IMR-90 (cell line): ENCODE measurements around the gene ITGA2. TPM values are rescaled to one million over a fixed set of nuclear protein-coding genes. Genes with fewer than 3 reads are reported as not detected.

Experiments
- ATAC-seq: fragments of 200-7000 bp; cut with Tn5 transposase; 2 replicates; pipeline ENCODE4 v1.9.1; 2020; ENCODE audit warnings: low read depth, mild to moderate bottlenecking, moderate library complexity
- BruUV-seq: library from RNA; stranded (reverse); fragments of 400-500 nt; replicated peaks from 2 replicates; lab custom pipeline; 2021; lab: Mats Ljungman, UMichigan
- CTCF ChIA-PET: fragments of 300-600 bp; formaldehyde crosslinking; extraction: SDS; loops from one replicate; lab custom pipeline; 2021; ENCODE audit warnings: antibody characterized with exemption; lab: Yijun Ruan, JAX
- POLR2A ChIA-PET: fragments of 300-600 bp; sonication (Branson Sonifier 250); formaldehyde crosslinking; loops from one replicate; lab custom pipeline; 2022; ENCODE audit warnings: antibody characterized with exemption; ENCODE audit not compliant: unreplicated experiment; lab: Charles Lee
- DNase-seq: peaks from one replicate; pipeline ENCODE4 v3.0.0; 2013
- H2AFZ ChIP-seq: replicated peaks from 2 replicates; pipeline ENCODE3; 2013; ENCODE audit warnings: low read length, mild to moderate bottlenecking; ENCODE audit not compliant: poor library complexity
- H2AK5ac ChIP-seq: 2 replicates; pipeline ENCODE4 v1.6.1; 2013; ENCODE audit warnings: low read depth, low read length, inconsistent platforms
- H2AK9ac ChIP-seq: replicated peaks from 2 replicates; pipeline ENCODE3; 2013; ENCODE audit warnings: mild to moderate bottlenecking, low read depth, low read length, moderate library complexity; ENCODE audit not compliant: poor library complexity
- H2BK120ac ChIP-seq: 2 replicates; pipeline ENCODE4 v1.6.1; 2013; ENCODE audit warnings: low read depth, low read length, inconsistent platforms
- H2BK15ac ChIP-seq: 3 replicates; pipeline ENCODE4 v1.6.1; 2013; ENCODE audit warnings: low read depth, low read length, inconsistent platforms
- H2BK20ac ChIP-seq: 2 replicates; pipeline ENCODE4 v1.6.1; 2013; ENCODE audit warnings: low read depth, mild to moderate bottlenecking, inconsistent platforms, low read length, moderate library complexity
- H2BK5ac ChIP-seq: 2 replicates; pipeline ENCODE4 v1.6.1; 2013; ENCODE audit warnings: mild to moderate bottlenecking, low read depth, low read length, inconsistent platforms; ENCODE audit not compliant: poor library complexity, severe bottlenecking
- H3K14ac ChIP-seq: replicated peaks from 2 replicates; pipeline ENCODE4 v1.6.1; 2013; ENCODE audit warnings: low read depth, low read length, inconsistent platforms
- H3K18ac ChIP-seq: 2 replicates; pipeline ENCODE4 v1.6.1; 2013; ENCODE audit warnings: low read depth, low read length, control low read depth
- H3K23ac ChIP-seq: 2 replicates; pipeline ENCODE4 v1.6.1; 2013; ENCODE audit warnings: low read depth, low read length, inconsistent platforms
- H3K27ac ChIP-seq: 2 replicates; pipeline ENCODE4 v1.5.1; 2013; ENCODE audit warnings: mild to moderate bottlenecking, control low read depth, low read length; ENCODE audit not compliant: insufficient read depth
- H3K27me3 ChIP-seq: 2 replicates; pipeline ENCODE4 v1.6.1; 2013; ENCODE audit warnings: low read length; ENCODE audit not compliant: control insufficient read depth, insufficient read depth
- H3K36me3 ChIP-seq: 2 replicates; pipeline ENCODE4 v1.6.1; 2013; ENCODE audit warnings: low read length, mixed read lengths; ENCODE audit not compliant: control insufficient read depth, insufficient read depth
- H3K4ac ChIP-seq: 2 replicates; pipeline ENCODE4 v1.6.1; 2013; ENCODE audit warnings: low read depth, low read length, inconsistent platforms
- H3K4me1 ChIP-seq: 2 replicates; pipeline ENCODE4 v1.6.1; 2013; ENCODE audit warnings: low read length, mixed read lengths; ENCODE audit not compliant: control insufficient read depth, insufficient read depth
- H3K4me2 ChIP-seq: 2 replicates; pipeline ENCODE4 v1.6.1; 2013; ENCODE audit warnings: low read depth, mild to moderate bottlenecking, control low read depth, low read length, moderate library complexity
- H3K4me3 ChIP-seq: 2 replicates; pipeline ENCODE4 v1.5.1; 2013; ENCODE audit warnings: low read depth, mild to moderate bottlenecking, control low read depth, low read length, moderate library complexity; ENCODE audit not compliant: insufficient read depth
- H3K56ac ChIP-seq: 2 replicates; pipeline ENCODE4 v1.6.1; 2013; ENCODE audit warnings: low read length, inconsistent platforms; ENCODE audit not compliant: insufficient read depth; ENCODE audit errors: extremely low read depth
- H3K79me1 ChIP-seq, 2 experiments: 2 replicates each; pipeline ENCODE4 v1.6.1; 2013; ENCODE audit warnings: low read length in 2 of 2, inconsistent platforms in 1 of 2, low read depth in 1 of 2
- H3K9ac ChIP-seq: 2 replicates; pipeline ENCODE4 v1.6.1; 2013; ENCODE audit warnings: low read depth, low read length, control low read depth
- H3K9me1 ChIP-seq: 2 replicates; pipeline ENCODE4 v1.6.1; 2013; ENCODE audit warnings: low read length, inconsistent platforms; ENCODE audit not compliant: insufficient read depth
- H3K9me3 ChIP-seq: 2 replicates; pipeline ENCODE4 v1.6.1; 2013; ENCODE audit warnings: low read length; ENCODE audit not compliant: control insufficient read depth, insufficient read depth
- H4K20me1 ChIP-seq: 2 replicates; pipeline ENCODE4 v1.6.1; 2013; ENCODE audit warnings: low read length, inconsistent platforms; ENCODE audit not compliant: insufficient read depth
- H4K5ac ChIP-seq: 2 replicates; pipeline ENCODE4 v1.6.1; 2013; ENCODE audit warnings: mild to moderate bottlenecking, low read depth, low read length, control low read depth
- H4K8ac ChIP-seq, 2 experiments: 2 replicates each; pipeline ENCODE4 v1.6.1; 2013; ENCODE audit warnings: low read depth in 2 of 2, low read length in 2 of 2, control low read depth in 1 of 2, inconsistent platforms in 1 of 2
- H4K91ac ChIP-seq: 2 replicates; pipeline ENCODE4 v1.6.1; 2013; ENCODE audit warnings: low read depth, low read length, inconsistent platforms; ENCODE audit not compliant: insufficient read depth
- BHLHE40 ChIP-seq: fragments of 150-350 bp; IDR thresholded peaks from 2 replicates; pipeline ENCODE4 v1.6.1; 2016; ENCODE audit warnings: mild to moderate bottlenecking, low read depth, low read length
- CEBPB ChIP-seq: IDR thresholded peaks from 2 replicates; pipeline ENCODE4 v1.6.1; 2012; ENCODE audit warnings: low read depth, low read length, improper control_type of control experiment
- CHD1 ChIP-seq: IDR thresholded peaks from 2 replicates; pipeline ENCODE4 v1.6.1; 2012; ENCODE audit warnings: low read depth, low read length, improper control_type of control experiment
- CTCF ChIP-seq: conservative IDR thresholded peaks from 2 replicates; pipeline ENCODE4 v1.5.1; 2012; ENCODE audit warnings: mild to moderate bottlenecking, low read depth, low read length, improper control_type of control experiment
- ELK1 ChIP-seq: fragments of 150-350 bp; IDR thresholded peaks from 2 replicates; pipeline ENCODE4 v1.6.1; 2016; ENCODE audit warnings: low read depth, mild to moderate bottlenecking, low read length, moderate library complexity, borderline replicate concordance
- FOS ChIP-seq: fragments of 150-350 bp; IDR thresholded peaks from 2 replicates; pipeline ENCODE4 v1.6.1; 2016; ENCODE audit warnings: low read depth, low read length
- MAFK ChIP-seq: IDR thresholded peaks from 2 replicates; pipeline ENCODE4 v1.6.1; 2012; ENCODE audit warnings: low read depth, low read length, improper control_type of control experiment
- MAZ ChIP-seq: IDR thresholded peaks from 2 replicates; pipeline ENCODE4 v1.6.1; 2012; ENCODE audit warnings: low read depth, mild to moderate bottlenecking, low read length, improper control_type of control experiment, moderate library complexity, borderline replicate concordance
- MXI1 ChIP-seq: IDR thresholded peaks from 2 replicates; pipeline ENCODE4 v1.6.1; 2012; ENCODE audit warnings: low read depth, mild to moderate bottlenecking, low read length, moderate library complexity, borderline replicate concordance
- NFE2L2 ChIP-seq: fragments of 150-350 bp; IDR thresholded peaks from 2 replicates; pipeline ENCODE4 v1.6.1; 2016; ENCODE audit warnings: low read depth, mild to moderate bottlenecking, low read length
- POLR2A ChIP-seq: IDR thresholded peaks from 2 replicates; pipeline ENCODE4 v1.6.1; 2012; ENCODE audit warnings: mild to moderate bottlenecking, low read depth, low read length
- RAD21 ChIP-seq: IDR thresholded peaks from 2 replicates; pipeline ENCODE4 v1.6.1; 2012; ENCODE audit warnings: low read length, improper control_type of control experiment
- RCOR1 ChIP-seq: IDR thresholded peaks from 2 replicates; pipeline ENCODE4 v1.6.1; 2012; ENCODE audit warnings: mild to moderate bottlenecking, low read length, improper control_type of control experiment; ENCODE audit not compliant: insufficient replicate concordance
- RFX5 ChIP-seq: IDR thresholded peaks from 2 replicates; pipeline ENCODE4 v1.8.0; 2012; ENCODE audit warnings: low read depth, mild to moderate bottlenecking, low read length, moderate library complexity
- SMC3 ChIP-seq: fragments of 150-350 bp; IDR thresholded peaks from 2 replicates; pipeline ENCODE4 v1.6.1; 2016; ENCODE audit warnings: low read depth, mild to moderate bottlenecking, antibody characterized with exemption, low read length, moderate library complexity
- USF2 ChIP-seq: fragments of 150-350 bp; IDR thresholded peaks from 2 replicates; pipeline ENCODE4 v1.6.1; 2017; ENCODE audit warnings: mild to moderate bottlenecking, antibody characterized with exemption, low read length, low read depth
- WGBS, 2 experiments: methylation state at CpG; one replicate each; pipeline versions ENCODE4 v1.1.5 to v1.1.7; 2013; ENCODE audit warnings: missing lambda C conversion rate in 2 of 2; ENCODE audit not compliant: insufficient read length in 1 of 2; ENCODE audit errors: extremely low coverage in 2 of 2; 5-methylcytosine and 5-hydroxymethylcytosine counted together
- dilution Hi-C: fragments of 300-500 bp; cut with HindIII; formaldehyde crosslinking; loops from one replicate; pipeline ENCODE4 v1.14.3; 2018; ENCODE audit warnings: low sequenced_read_pairs; ENCODE audit not compliant: unreplicated experiment
- in situ Hi-C: fragments of 300-500 bp; cut with MboI; formaldehyde crosslinking; loops from 3 replicates; pipeline ENCODE4 v1.14.3; 2019; ENCODE audit warnings: low sequenced_read_pairs, inconsistent platforms, mixed read lengths
- intact Hi-C: fragments of 100-400 bp; cut with micrococcal nuclease; formaldehyde crosslinking; loops from 2 replicates; pipeline ENCODE4 v1.10.0; 2022
- polyA plus RNA-seq, 3 experiments: library from polyadenylated mRNA; depleted of rRNA; stranded (reverse); fragments of >200 nt; gene quantifications; 2 replicates each; pipeline ENCODE4 v1.2.3, GENCODE V29; 2012; ENCODE audit warnings: low replicate concordance in 1 of 3
- total RNA-seq: library from RNA; depleted of rRNA; stranded (reverse); fragments of >200 nt; gene quantifications from 2 replicates; pipeline ENCODE4 v1.2.3, GENCODE V29; 2012

ITGA2 gene
- total and polyA plus RNA-seq, 2 of the 4 experiments (the other 2 are of a cell fraction), result 23.3 to 93.4 TPM

GRCh38 chr5:52993367-52993766 is 4.2 kb downstream of the ITGA2 start:
- ChIA-PET POLR2A (no interaction called here), CTCF (interaction anchor here (0.6 to 0.8 kb wide), 3 partner anchors 44 to 81 kb away, joined by 3 read pairs; no protein-coding TSS in a partner anchor)
- Histone ChIP-seq H2BK20ac (no peak overlapping the region), H2AK5ac (no peak overlapping the region), H3K27ac (no peak overlapping the region), H3K9ac (no peak overlapping the region), H2BK120ac (no peak overlapping the region), H3K9me3 (no peaks in the 10 kb centered on the region), H3K4ac (no peak overlapping the region), H4K5ac (no peak overlapping the region), H3K36me3 (peaks cover 5% of the 10 kb centered on the region; the same call in 1 of the 2 replicates), H3K23ac (peak overlapping the region; percentile 28; the same call in 1 of the 2 replicates), H4K20me1 (peaks cover 10% of the 10 kb centered on the region; the same call in 1 of the 2 replicates), H2AK9ac (no peak overlapping the region), H2BK15ac (no peak overlapping the region), H4K8ac (no peak overlapping the region), H3K4me2 (no peak overlapping the region), H2AFZ (no peak overlapping the region), H3K14ac (no peak overlapping the region), H4K91ac (no peak overlapping the region), H3K56ac (no peak overlapping the region), H3K79me1 (peaks cover 0 to 64% of the 10 kb centered on the region in 2 experiments; a peak in 2 of 4 replicates), H2BK5ac (no peak overlapping the region), H3K9me1 (peaks cover 8% of the 10 kb centered on the region; the same call in 1 of the 2 replicates), H3K18ac (no peak overlapping the region), H3K27me3 (no peaks in the 10 kb centered on the region), H3K4me1 (peaks cover 19% of the 10 kb centered on the region), H3K4me3 (no peak overlapping the region)
- no TSS peak for BruUV-seq
- in situ Hi-C loops, result no loop called here
- ATAC-seq, result no peak
- intact Hi-C loops, result loop anchor here (5.0 kb wide), 1 partner anchor 34 kb away; no protein-coding TSS in a partner anchor
- no peak for DNase-seq
- TF ChIP-seq POLR2A (no peak), MXI1 (no peak), MAZ (no peak), FOS (no peak), ELK1 (no peak), RCOR1 (no peak), CTCF (no peak), RFX5 (no peak), MAFK (no peak), NFE2L2 (no peak), CEBPB (no peak), USF2 (no peak), CHD1 (no peak), SMC3 (no peak), RAD21 (no peak), BHLHE40 (no peak)
- no CpG with 5 or more reads among the region's 2 CpGs for WGBS, 2 experiments
- dilution Hi-C loops, result no loop called here
